HEK293T (cell line): Measurements from ENCODE around the gene APCDD1.

Experiments used
- BHLHE40 ChIP-seq: fragments of 450-650 bp; IDR thresholded peaks from 2 replicates; pipeline ENCODE4 v1.6.1; 2016; ENCODE audit warnings: mild to moderate bottlenecking, moderate library complexity, borderline replicate concordance
- ELF4 ChIP-seq: fragments of 450-650 bp; IDR thresholded peaks from 2 replicates; pipeline ENCODE4 v1.6.1; 2017; ENCODE audit warnings: antibody characterized with exemption
- FOXK2 ChIP-seq: fragments of 450-650 bp; IDR thresholded peaks from 2 replicates; pipeline ENCODE4 v1.6.1; 2016; ENCODE audit warnings: mild to moderate bottlenecking
- FOXM1 ChIP-seq: fragments of 450-650 bp; IDR thresholded peaks from 2 replicates; pipeline ENCODE4 v1.6.1; 2017; ENCODE audit warnings: mild to moderate bottlenecking, borderline replicate concordance
- NFRKB ChIP-seq: fragments of 450-650 bp; IDR thresholded peaks from 2 replicates; pipeline ENCODE4 v1.6.1; 2016; ENCODE audit warnings: mild to moderate bottlenecking, moderate library complexity
- SP1 ChIP-seq: fragments of 450-650 bp; IDR thresholded peaks from 2 replicates; pipeline ENCODE4 v1.6.1; 2017
- SUZ12 ChIP-seq: fragments of 450-650 bp; IDR thresholded peaks from 2 replicates; pipeline ENCODE4 v1.6.1; 2016; ENCODE audit warnings: mild to moderate bottlenecking
- TARDBP ChIP-seq: fragments of 450-650 bp; IDR thresholded peaks from 2 replicates; pipeline ENCODE4 v1.6.1; 2016

GRCh38 chr18:10463096-10463495 lies 8.7 kb downstream of the APCDD1 start:
- TF ChIP-seq TARDBP, result no peak
- no peak for TF ChIP-seq BHLHE40
- no peak for TF ChIP-seq SP1
- no peak for TF ChIP-seq NFRKB
- TF ChIP-seq SUZ12, result no peak
- TF ChIP-seq FOXK2, result no peak
- no peak for TF ChIP-seq FOXM1
- TF ChIP-seq ELF4, result no peak
